CD4-positive, alpha-beta T cell treated with Interleukin-15 for 4 hours (primary cell): ENCODE measurements around the gene RASL10A.

ENCODE experiments used
- DNase-seq: peaks from one replicate; pipeline ENCODE4 v3.0.0-alpha.2; 2020; ENCODE audit warnings: low spot score

Gene RASL10A

GRCh38 chr22:29268511-29269229 is 46.8 kb downstream of the RASL10A start:
- peak; percentile 20 for DNase-seq

DNA sequence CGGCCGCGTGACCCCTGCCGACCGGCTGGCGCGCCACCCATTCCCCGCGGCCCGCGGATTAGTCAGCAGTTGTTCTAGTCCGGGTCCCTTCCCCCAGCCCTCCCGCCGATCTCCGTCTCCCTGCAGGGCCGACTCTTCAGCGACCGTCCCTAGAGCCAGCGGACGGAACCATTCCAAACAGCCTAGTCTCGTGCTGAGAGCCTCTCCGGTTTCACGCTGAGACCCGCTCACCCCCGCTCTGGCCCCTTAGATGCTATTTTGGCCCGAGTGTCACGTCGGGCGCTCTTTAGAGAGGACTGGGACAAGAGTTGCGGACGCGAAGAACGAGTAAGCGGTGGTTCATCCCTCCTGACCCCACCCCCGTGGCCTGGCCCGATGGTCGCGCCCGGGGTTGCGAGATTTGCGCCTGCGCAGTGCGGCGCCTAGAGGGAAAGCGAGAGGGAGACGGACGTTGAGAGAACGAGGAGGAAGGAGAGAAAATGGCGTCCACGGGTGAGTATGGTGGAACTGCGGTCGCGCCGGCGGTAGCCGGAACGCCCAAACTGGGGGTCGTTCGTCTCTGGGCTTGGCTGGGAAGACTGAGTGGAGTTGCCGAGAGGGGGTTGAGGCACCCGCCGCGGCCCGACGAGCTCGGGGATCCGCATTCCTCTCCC is 47.5 kb downstream of the RASL10A start, which contains the start of the genes EWSR1 and RHBDD3:
EWSR1 (plus strand) TSS at position 411 of the 653 bp plus-strand sequence; CDS start at position 480, 69 bp downstream.
RHBDD3 (minus strand) TSS at position 124 of the 653 bp plus-strand sequence. CDS start 2,355 bp downstream, outside the sequence.
- peak; percentile 98 for DNase-seq

- no peak for DNase-seq
Observed at GRCh38 chr22:29267462-29267857, 48.0 kb downstream of the RASL10A start.

DNA sequence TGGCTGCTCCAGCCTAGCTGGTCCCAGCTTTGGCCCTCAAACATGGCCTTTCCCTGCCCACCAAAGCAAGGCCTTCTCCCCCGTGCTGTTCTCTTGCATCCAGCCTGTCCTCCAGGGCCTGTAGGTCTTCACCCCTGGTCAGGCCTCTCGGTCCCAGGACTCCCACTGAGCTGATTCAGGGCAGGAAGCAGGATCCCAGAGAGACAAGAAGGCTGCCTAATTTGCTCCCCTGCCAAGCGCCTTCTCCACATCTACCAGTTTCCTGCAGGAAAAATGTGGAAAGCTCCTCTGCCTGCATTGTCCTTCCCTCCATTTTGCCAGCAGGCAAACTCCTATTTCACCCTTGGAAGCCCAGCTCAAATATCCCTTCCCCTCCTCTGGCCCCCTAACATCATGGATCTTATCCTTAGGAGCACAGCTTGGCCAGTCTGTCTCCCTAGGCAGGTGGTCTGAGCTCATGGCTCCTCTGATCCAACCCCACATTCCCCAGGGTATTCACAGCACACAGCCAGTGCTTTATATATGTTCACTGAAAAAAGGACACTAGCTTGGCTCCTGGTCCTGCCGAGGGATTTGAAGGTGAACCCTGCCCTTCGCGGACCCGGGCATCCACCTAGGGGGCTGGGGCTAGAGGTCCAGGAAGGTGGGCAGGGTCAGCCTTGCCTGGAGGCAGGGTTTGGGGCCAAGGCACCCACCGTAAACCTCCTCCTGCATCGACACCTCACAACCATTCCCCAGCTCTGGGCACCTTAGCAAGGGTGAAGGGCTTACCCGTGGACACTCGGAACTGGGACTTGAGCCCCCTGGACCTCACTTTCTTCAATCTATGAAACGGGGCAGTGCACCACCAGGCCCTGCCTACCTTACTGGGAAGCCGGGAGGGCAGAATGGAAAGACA is 48.7 kb downstream of the RASL10A start:
- no peak for DNase-seq

DNA sequence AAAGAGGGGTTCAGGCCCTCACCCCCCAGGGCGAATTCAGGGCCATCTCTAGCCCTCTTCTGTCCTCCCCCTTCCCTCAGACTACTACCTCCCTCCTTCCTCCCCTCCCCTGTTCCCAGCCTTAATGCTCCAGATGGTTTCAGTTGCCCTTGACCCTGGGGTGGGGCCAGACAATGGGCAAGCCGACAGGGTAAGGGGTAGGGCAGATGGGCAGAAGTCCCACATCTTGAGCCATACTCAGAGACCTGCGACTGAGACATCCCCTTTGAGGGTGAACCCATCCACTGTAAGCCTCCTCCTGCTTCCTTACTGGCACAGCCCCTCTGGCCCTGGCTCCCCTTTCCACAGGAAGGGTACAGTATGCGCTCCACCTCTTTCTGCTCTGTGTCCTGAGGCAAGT is 49.6 kb downstream of the RASL10A start:
- no peak for DNase-seq

DNA sequence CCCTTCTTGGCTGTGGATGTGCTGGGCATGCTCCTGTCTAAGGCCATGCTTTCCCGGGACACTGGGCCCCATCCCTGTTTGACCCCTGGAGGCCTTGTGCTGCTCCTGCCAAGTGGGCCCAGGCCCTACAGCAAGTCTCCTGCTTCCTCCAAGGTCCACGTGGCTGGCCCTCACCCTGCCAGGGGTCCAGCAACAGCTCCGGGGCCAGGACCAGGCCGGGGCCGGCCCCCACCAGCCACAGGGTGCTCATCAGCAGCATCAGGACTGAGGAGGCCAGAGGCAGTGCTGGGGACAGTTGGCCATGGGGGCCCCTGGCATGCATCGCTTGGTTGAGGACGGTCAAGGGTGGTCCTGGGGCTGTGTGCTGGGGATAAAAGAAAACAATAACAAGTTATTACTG is 50.2 kb downstream of the RASL10A start:
- DNase-seq = no peak

DNA sequence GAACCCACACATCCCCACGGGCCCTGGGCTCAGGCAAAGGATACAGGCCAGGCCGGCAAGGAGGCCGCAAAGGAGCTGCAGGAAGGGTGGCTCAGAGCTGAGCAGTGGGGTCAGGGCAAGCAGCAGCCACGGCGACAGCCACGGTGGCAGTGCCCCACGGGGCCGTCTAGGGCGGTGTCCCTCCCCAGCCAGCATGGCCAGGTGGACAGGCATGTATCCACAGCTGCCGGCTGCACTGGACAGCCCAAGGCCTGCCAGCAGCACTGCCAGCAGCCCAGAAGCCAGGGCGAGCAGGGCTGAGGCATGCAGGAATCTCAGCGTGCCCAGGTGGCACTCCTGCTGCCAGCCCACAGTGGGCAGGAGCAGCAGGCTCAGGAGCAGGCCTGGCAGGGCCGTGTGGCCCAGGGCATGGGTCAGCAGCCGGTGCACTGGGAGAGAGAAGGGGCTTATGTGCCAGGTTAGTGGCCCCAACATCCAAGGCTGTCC is 51.7 kb downstream of the RASL10A start:
- DNase-seq = no peak
